Coronary artery (tissue), 2 donors: ENCODE results near the gene OTOP1.
"Not testable (repeated sequence)": the region's sequence is repeated elsewhere in the genome, so short reads cannot be mapped to it uniquely, and the experiment has no call there.

ENCODE experiments used
- DNase-seq: peaks from one replicate; pipeline ENCODE4 v3.0.0-alpha.2; 2017; ENCODE audit warnings: low spot score
- H3K27ac ChIP-seq, 2 donors: fragments of 200-600 bp; sonication (generic); one replicate each; pipeline ENCODE4 v1.5.1; 2016 to 2019
- H3K4me3 ChIP-seq: fragments of 200-600 bp; sonication (generic); 2 replicates; pipeline ENCODE4 v1.5.1; 2016; ENCODE audit warnings: mild to moderate bottlenecking, moderate library complexity
- CTCF ChIP-seq: fragments of 200-600 bp; sonication (generic); IDR thresholded peaks from one replicate; pipeline ENCODE4 v1.5.1; 2019; ENCODE audit warnings: antibody characterized with exemption

The OTOP1 gene

GRCh38 chr4:4268776-4269175 lies 42.0 kb upstream of the OTOP1 start:
- Histone ChIP-seq H3K4me3 (no peak overlapping the region), H3K27ac (no peak overlapping the region)
- no peak for TF ChIP-seq CTCF
- DNase-seq, result no peak

GRCh38 chr4:4267981-4268380 lies 41.3 kb upstream of the OTOP1 start:
- Histone ChIP-seq H3K4me3 (no peak overlapping the region), H3K27ac (no peak overlapping the region)
- DNase-seq, result no peak
- no peak for TF ChIP-seq CTCF

- TF ChIP-seq CTCF, result no peak
- H3K4me3 ChIP-seq, result no peak overlapping the region
- DNase-seq, result no peak
- no peak overlapping the region for H3K27ac ChIP-seq
Measured at GRCh38 chr4:4260185-4260751, 33.5 kb upstream of the OTOP1 start.

GRCh38 chr4:4259484-4260100 lies 32.9 kb upstream of the OTOP1 start:
- no peak overlapping the region for H3K4me3 ChIP-seq
- no peak overlapping the region for H3K27ac ChIP-seq
- no peak for TF ChIP-seq CTCF
- DNase-seq, result no peak

- not testable (repeated sequence) for DNase-seq, H3K27ac ChIP-seq, H3K4me3 ChIP-seq
Measured at GRCh38 chr4:4257705-4258104, 31.0 kb upstream of the OTOP1 start.

GRCh38 chr4:4256799-4257198 lies 30.1 kb upstream of the OTOP1 start:
- no peak for DNase-seq
- H3K27ac ChIP-seq, result no peak overlapping the region
- no peak overlapping the region for H3K4me3 ChIP-seq
- TF ChIP-seq CTCF, result no peak

- H3K4me3 ChIP-seq, result no peak overlapping the region
- no peak overlapping the region for H3K27ac ChIP-seq
- DNase-seq, result no peak
- no peak for TF ChIP-seq CTCF
Measured at GRCh38 chr4:4254666-4255065, 27.9 kb upstream of the OTOP1 start.
